ENCODE data around the gene TMSB10. TPM values are rescaled to one million over a fixed set of nuclear protein-coding genes. Genes with fewer than 3 reads are reported as not detected.

The TMSB10 gene
- total and polyA plus RNA-seq, 2 of the 13 experiments (the other 11 are each of a cell fraction or from before 2014, with no cell fraction given): 665 to 708 TPM

DNA sequence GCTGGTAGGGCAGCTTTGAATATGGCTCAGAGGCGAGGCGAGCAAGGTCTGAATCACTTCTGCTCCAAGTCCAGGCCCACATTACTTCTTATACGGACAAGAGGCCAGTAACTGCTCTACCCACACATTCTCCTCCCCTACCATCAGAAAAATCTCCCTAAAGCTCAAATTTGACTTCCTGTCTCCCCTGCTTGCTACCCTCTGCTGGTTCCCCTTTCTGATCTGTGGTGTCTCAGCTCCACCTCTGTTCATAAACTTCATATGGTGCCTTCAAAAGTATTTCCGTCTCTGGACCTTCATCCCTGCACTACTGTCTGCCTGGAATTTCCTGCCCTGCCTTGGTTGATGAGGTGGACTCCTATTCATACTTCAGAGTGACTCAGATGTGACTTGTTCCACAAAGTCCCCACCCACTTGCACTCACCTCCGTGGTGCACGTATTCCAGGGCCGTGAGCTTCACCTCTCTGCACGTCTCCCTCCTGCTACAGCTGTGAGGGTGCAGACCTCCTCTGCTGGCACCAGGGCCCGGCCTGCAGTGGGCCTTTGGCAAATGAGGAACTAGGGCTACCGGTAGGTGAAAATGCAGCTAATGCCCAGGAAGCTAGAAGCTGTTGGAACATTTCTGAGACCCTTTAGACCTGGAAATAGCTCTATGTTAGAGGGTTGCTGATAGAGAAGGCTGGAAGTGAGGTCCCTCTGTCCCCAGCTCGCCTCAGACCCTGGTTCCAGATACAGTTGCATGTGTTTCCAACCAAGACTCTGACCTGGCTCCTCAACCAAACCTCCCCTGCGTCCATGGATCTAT, 41.0 kb downstream of the TMSB10 start:
- BruUV-seq (replicated peaks): TSS peak; percentile 96
- peak overlapping the region; percentile 18 to 62 (median 48); a peak in 5 of 6 replicates for H3K4me3 ChIP-seq (replicated peaks in 1 of 3; ENCODE audit: insufficient read depth in 1 of 3, low read depth in 2 of 3, low read length in 3 of 3)
- no peaks in the 10 kb centered on the region for H3K36me3 ChIP-seq (replicated peaks in 1 of 2; ENCODE audit: control insufficient read depth in 1 of 2, insufficient read depth in 2 of 2, low read length in 2 of 2)
- ATAC-seq (peak; percentile 97), FAIRE-seq (peak; percentile 67), DNase-seq (ENCODE audit: low spot score) (peak; percentile 96)
- H3K9me3 ChIP-seq (ENCODE audit: low read length): no peaks in the 10 kb centered on the region
- in situ Hi-C loops (cut with HindIII; ENCODE audit: extremely low pct_ligation_motif_present, low pct_unique_long_range_greater_than_20kb) (no loop called here), intact Hi-C loops (cut with micrococcal nuclease; ENCODE audit: unreplicated experiment) (loop anchor here (2.0 kb wide), 1 partner anchor 20 kb away; no protein-coding TSS in a partner anchor)
- peak overlapping the region; percentile 91 for H3K4me2 ChIP-seq (ENCODE audit: low read depth, low read length)
- H3K27me3 ChIP-seq (ENCODE audit: control insufficient read depth in 1 of 2, insufficient read depth in 2 of 2, low read length in 2 of 2): no peaks in the 10 kb centered on the region
- POLR2A ChIA-PET: interaction anchor here (0.8 to 4.5 kb wide), 14 partner anchors 8 to 378 kb away, joined by 3 to 37 read pairs (median 5); partner anchors contain the start of genes KCMF1 and TMSB10
- H2AFZ ChIP-seq (ENCODE audit: low read length): no peak overlapping the region
- peak overlapping the region; percentile 57 for H3K9ac ChIP-seq (ENCODE audit: insufficient read depth, low read depth, low read length)
- H4K20me1 ChIP-seq (ENCODE audit: insufficient read depth, low read length): no peaks in the 10 kb centered on the region
- H3K79me2 ChIP-seq (ENCODE audit: insufficient read depth, low read length): no peaks in the 10 kb centered on the region
- CTCF ChIA-PET (ENCODE audit: low intra/inter-chr PET ratio, low total read pairs): interaction anchor here (0.7 to 1.2 kb wide), 3 partner anchors 19 to 68 kb away, joined by 3 to 4 read pairs (median 3); no protein-coding TSS in a partner anchor
- WGBS (ENCODE audit: low lambda C conversion rate): 18% methylated on average over 12 of the region's 12 CpGs
- peaks cover 57% of the 10 kb centered on the region for H3K4me1 ChIP-seq (ENCODE audit: insufficient read depth, low read length)
- peak overlapping the region; percentile 71 for H3K27ac ChIP-seq (ENCODE audit: extremely low read length, insufficient read depth, low read length)
- TF ChIP-seq, protein P1, sequence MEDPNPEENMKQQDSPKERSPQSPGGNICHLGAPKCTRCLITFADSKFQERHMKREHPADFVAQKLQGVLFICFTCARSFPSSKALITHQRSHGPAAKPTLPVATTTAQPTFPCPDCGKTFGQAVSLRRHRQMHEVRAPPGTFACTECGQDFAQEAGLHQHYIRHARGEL (CRISPR knock-in tag; IDR thresholded peaks at IDR 0.05): no peak
- TF ChIP-seq, protein P2, sequence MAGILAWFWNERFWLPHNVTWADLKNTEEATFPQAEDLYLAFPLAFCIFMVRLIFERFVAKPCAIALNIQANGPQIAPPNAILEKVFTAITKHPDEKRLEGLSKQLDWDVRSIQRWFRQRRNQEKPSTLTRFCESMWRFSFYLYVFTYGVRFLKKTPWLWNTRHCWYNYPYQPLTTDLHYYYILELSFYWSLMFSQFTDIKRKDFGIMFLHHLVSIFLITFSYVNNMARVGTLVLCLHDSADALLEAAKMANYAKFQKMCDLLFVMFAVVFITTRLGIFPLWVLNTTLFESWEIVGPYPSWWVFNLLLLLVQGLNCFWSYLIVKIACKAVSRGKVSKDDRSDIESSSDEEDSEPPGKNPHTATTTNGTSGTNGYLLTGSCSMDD (CRISPR knock-in tag; IDR thresholded peaks at IDR 0.05): no peak
- 0 out of 2 replicates have a peak, but pooled peaks have one; percentile 59 for TF ChIP-seq TOPORS (CRISPR knock-in tag; IDR thresholded peaks at IDR 0.05)
- peak; percentile 38 for TF ChIP-seq ZNF124 (CRISPR knock-in tag; IDR thresholded peaks at IDR 0.05)
- TF ChIP-seq ZNF567 (CRISPR knock-in tag; IDR thresholded peaks at IDR 0.05; ENCODE audit: borderline replicate concordance): no peak; the same call in 1 of the 2 replicates
- no peak for TF ChIP-seq NCOA5 (CRISPR knock-in tag; IDR thresholded peaks at IDR 0.05)
- TF ChIP-seq, protein P3, sequence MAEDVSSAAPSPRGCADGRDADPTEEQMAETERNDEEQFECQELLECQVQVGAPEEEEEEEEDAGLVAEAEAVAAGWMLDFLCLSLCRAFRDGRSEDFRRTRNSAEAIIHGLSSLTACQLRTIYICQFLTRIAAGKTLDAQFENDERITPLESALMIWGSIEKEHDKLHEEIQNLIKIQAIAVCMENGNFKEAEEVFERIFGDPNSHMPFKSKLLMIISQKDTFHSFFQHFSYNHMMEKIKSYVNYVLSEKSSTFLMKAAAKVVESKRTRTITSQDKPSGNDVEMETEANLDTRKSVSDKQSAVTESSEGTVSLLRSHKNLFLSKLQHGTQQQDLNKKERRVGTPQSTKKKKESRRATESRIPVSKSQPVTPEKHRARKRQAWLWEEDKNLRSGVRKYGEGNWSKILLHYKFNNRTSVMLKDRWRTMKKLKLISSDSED (CRISPR knock-in tag; IDR thresholded peaks at IDR 0.05): no peak
- TF ChIP-seq, protein P4, sequence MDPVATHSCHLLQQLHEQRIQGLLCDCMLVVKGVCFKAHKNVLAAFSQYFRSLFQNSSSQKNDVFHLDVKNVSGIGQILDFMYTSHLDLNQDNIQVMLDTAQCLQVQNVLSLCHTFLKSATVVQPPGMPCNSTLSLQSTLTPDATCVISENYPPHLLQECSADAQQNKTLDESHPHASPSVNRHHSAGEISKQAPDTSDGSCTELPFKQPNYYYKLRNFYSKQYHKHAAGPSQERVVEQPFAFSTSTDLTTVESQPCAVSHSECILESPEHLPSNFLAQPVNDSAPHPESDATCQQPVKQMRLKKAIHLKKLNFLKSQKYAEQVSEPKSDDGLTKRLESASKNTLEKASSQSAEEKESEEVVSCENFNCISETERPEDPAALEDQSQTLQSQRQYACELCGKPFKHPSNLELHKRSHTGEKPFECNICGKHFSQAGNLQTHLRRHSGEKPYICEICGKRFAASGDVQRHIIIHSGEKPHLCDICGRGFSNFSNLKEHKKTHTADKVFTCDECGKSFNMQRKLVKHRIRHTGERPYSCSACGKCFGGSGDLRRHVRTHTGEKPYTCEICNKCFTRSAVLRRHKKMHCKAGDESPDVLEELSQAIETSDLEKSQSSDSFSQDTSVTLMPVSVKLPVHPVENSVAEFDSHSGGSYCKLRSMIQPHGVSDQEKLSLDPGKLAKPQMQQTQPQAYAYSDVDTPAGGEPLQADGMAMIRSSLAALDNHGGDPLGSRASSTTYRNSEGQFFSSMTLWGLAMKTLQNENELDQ (CRISPR knock-in tag; IDR thresholded peaks at IDR 0.05; ENCODE audit: borderline replicate concordance): no peak
- TF ChIP-seq ZFP91 (CRISPR knock-in tag; IDR thresholded peaks at IDR 0.05; ENCODE audit: borderline replicate concordance): peak; percentile 78
- no peak for TF ChIP-seq ZNF564 (CRISPR knock-in tag; IDR thresholded peaks at IDR 0.05)
- TF ChIP-seq HNRNPLL (IDR thresholded peaks at IDR 0.05; ENCODE audit: low read depth, low read length, poor library complexity, severe bottlenecking): no peak
- TF ChIP-seq ZMYM3 (CRISPR knock-in tag; IDR thresholded peaks at IDR 0.05): peak; percentile 82

All from HepG2 (cell line).